Activated CD4-positive, alpha-beta T cell treated with anti-CD3 and anti-CD28 coated beads, Interleukin-2, amount 10 ng/mL, durations not matched to agents 7 days and 5 days (primary cell): ENCODE measurements around the gene PLK2. TPM values are rescaled to one million over a fixed set of nuclear protein-coding genes. Genes with fewer than 3 reads are reported as not detected.

Experiments used
- CTCF ChIA-PET: fragments of 350-600 bp; sonication (Branson Sonifier 250); formaldehyde crosslinking; loops from one replicate; lab custom pipeline; 2021; ENCODE audit warnings: antibody characterized with exemption; lab: Charles Lee
- POLR2A ChIA-PET: fragments of 350-600 bp; sonication (Branson Sonifier 250); formaldehyde crosslinking; loops from one replicate; lab custom pipeline; 2021; ENCODE audit warnings: antibody characterized with exemption; lab: Charles Lee
- DNase-seq: peaks from one replicate; pipeline ENCODE4 v3.0.0-alpha.2; 2020
- H3K27ac Mint-ChIP-seq: one replicate; pipeline ENCODE4 v1.8.0; 2021; ENCODE audit warnings: mild to moderate bottlenecking, moderate library complexity, mixed read lengths
- H3K27me3 Mint-ChIP-seq: one replicate; pipeline ENCODE4 v1.8.0; 2021; ENCODE audit warnings: mixed read lengths
- H3K36me3 Mint-ChIP-seq: one replicate; pipeline ENCODE4 v1.8.0; 2021; ENCODE audit warnings: low read depth, mixed read lengths
- H3K4me1 Mint-ChIP-seq: one replicate; pipeline ENCODE4 v1.8.0; 2021; ENCODE audit warnings: mixed read lengths
- H3K4me3 Mint-ChIP-seq: one replicate; pipeline ENCODE4 v1.8.0; 2021; ENCODE audit warnings: mild to moderate bottlenecking, moderate library complexity, mixed read lengths
- H3K9me3 Mint-ChIP-seq: one replicate; pipeline ENCODE4 v1.8.0; 2021; ENCODE audit warnings: mixed read lengths
- total RNA-seq, 2 experiments: library from RNA; stranded (reverse); gene quantifications; one replicate each; pipeline ENCODE4 v1.2.3, GENCODE V29; 2021

PLK2 gene
- 1 to 10 TPM; 1.6 to 1.7 TPM for total RNA-seq

DNA sequence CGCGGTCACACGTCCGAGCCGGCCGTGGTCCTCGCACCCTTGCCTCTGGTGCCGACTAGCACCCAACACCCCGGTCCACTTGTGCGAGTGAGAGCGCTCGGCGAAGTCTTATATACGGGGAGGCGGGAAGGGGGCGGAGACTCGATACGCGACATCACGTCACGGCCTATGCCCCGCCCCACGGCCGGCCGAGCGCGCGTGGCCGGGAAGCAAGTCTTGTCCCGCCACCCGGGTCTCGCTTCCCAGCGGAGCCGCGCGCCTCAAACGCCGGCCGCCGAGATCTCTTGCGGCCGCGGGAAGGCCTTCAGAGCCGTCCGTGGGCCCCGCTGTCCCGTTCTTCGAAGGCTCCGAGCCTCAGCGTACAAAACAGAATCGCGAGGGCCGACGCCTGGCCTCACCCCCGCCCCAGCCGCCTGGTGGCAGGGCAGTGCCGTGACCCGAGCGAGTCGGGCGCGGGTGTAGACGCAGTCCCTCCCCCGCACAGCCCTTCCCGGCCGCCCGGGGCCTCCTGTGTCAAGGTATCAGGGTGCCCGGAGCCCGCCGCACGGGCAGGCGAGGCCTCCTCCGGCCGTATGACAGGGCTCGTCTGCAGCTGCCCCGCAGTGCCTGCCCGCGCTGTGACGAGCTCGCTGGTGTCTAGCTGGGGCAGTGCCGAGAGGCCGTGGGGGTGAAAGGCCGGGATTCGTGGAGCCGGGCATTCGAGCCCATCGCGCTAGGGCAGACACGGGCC lies at the start of gene PLK2:
PLK2 (minus strand) TSS at position 85 of the 730 bp plus-strand sequence. CDS start 127 bp downstream, outside the sequence.
- peaks cover 19% of the 10 kb centered on the region for H3K4me1 Mint-ChIP-seq
- ChIA-PET CTCF (interaction anchor here (0.7 to 2.9 kb wide), 7 partner anchors 13 to 1330 kb away, joined by 3 to 16 read pairs (median 7); no protein-coding TSS in a partner anchor), POLR2A (no interaction called here)
- peak within 1 kb of the TSS; percentile 76 for H3K4me3 Mint-ChIP-seq
- no peaks in the 10 kb centered on the region for H3K36me3 Mint-ChIP-seq
- H3K27ac Mint-ChIP-seq: peak within 1 kb of the TSS; percentile 74
- peak; percentile 87 for DNase-seq
- no peaks in the 10 kb centered on the region for H3K9me3 Mint-ChIP-seq
- H3K27me3 Mint-ChIP-seq: peaks cover 28% of the 10 kb centered on the region

DNA sequence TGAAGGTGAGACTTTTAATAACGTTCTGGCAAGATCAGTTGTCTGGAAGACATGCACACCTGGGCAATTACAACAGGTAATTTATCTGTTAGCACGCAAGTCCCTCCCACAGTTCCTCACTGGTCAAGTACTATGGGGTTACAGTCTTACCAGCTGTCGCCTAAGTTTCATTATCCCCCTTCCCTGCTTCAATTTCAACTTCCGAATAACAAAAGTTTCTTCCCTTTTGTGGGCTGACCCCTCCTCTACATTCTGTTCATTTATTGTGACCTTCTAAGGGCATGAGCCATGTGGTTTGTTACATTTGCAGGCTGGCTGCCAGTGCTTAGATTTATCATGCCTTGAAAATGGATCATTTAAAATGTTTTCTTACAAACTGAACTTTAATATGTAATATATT lies 47.8 kb upstream of the PLK2 start:
- H3K36me3 Mint-ChIP-seq: no peaks in the 10 kb centered on the region
- no peaks in the 10 kb centered on the region for H3K9me3 Mint-ChIP-seq
- peaks cover 4% of the 10 kb centered on the region for H3K27me3 Mint-ChIP-seq
- CTCF ChIA-PET: no interaction called here
- H3K4me3 Mint-ChIP-seq: no peak overlapping the region
- no peak for DNase-seq
- H3K4me1 Mint-ChIP-seq: no peaks in the 10 kb centered on the region
- no peak overlapping the region for H3K27ac Mint-ChIP-seq
- POLR2A ChIA-PET: no interaction called here

DNA sequence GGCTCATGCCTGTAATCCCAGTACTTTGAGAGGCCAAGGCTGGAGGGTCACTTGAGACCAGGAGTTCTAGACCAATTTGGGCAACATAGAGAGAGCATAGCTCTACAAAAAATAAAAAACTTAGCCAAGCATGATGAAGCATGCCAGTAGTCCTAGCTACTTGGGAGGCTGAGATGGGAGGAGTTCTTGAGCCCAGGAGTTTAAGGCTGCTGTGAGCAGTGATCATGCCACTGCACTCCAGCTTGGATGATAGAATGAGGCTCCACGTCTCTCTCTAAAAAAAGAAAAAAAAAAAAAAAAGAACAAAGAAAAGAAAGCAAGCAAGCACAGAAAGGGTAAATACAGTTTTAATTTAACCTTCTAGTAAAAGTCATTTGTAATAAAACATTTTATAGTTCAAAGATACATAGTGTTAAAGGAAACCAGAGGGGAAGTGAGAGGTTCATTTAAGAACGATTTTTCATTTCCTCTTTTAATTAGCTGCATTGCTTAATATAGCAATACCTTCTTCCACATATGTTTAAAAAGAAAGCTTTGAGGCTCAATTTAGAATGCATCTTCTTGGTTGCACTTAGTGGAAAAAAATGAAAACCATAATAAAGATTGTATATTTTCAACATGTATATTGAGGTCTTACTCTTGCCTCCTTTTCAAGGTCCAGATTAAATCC lies 46.2 kb upstream of the PLK2 start:
- CTCF ChIA-PET: interaction anchor here (1.0 kb wide), 1 partner anchor 12 kb away, joined by 4 read pairs; no protein-coding TSS in a partner anchor
- no peak overlapping the region for H3K4me3 Mint-ChIP-seq

DNA sequence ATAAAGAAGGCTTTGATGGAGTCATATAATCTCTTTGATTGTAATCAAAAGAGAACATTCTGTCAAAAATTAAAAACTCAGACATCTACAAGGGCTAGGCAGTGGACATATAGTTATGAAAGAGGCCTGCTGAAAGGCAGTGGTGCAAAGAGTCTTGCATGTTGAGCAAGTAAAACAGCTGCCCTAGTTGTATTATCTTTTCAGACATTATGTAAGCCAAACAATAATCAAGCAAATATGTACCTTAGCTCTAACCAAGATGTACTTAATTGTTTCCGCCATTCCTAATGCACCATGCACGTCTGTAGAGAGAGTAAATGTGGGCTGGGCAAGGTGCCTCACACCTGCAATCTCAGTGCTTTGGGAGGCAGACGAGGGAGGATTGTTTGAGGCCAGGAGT lies 45.6 kb upstream of the PLK2 start:
- Mint-ChIP-seq H3K27me3 (peaks cover 4% of the 10 kb centered on the region), H3K4me3 (no peak overlapping the region), H3K27ac (no peak overlapping the region), H3K36me3 (no peaks in the 10 kb centered on the region), H3K9me3 (no peaks in the 10 kb centered on the region), H3K4me1 (no peaks in the 10 kb centered on the region)
- DNase-seq: no peak
- ChIA-PET CTCF (interaction anchor here (1.0 kb wide), 1 partner anchor 11 kb away, joined by 4 read pairs; no protein-coding TSS in a partner anchor), POLR2A (no interaction called here)

More for the DNA sequence above, 46.2 kb upstream of the PLK2 start:
- H3K9me3 Mint-ChIP-seq: no peaks in the 10 kb centered on the region
- no peaks in the 10 kb centered on the region for H3K4me1 Mint-ChIP-seq
- H3K27ac Mint-ChIP-seq: no peak overlapping the region
- no peak for DNase-seq
- POLR2A ChIA-PET: no interaction called here
- H3K36me3 Mint-ChIP-seq: no peaks in the 10 kb centered on the region
- peaks cover 4% of the 10 kb centered on the region for H3K27me3 Mint-ChIP-seq

DNA sequence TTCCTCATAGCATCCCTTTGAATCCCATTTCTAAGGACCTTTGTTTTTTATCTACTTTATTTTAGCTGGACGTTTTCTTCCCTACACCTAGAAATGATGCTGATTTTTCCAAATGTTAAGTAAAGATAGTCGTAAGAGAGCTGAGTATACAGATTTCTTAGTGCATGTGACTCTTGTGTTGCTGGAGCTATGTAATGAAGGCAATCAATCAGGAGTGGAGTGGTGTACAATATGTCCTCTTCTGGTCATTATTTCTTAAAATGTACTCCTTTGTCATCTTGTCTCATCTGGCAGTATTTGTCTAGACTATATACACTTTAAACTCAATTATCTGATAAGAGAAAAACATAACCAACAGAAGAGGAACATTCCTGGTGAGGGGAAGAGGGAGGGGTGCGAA lies 44.9 kb upstream of the PLK2 start:
- no peaks in the 10 kb centered on the region for H3K9me3 Mint-ChIP-seq
- CTCF ChIA-PET: no interaction called here
- H3K27ac Mint-ChIP-seq: no peak overlapping the region
- no peaks in the 10 kb centered on the region for H3K36me3 Mint-ChIP-seq
- H3K27me3 Mint-ChIP-seq: peaks cover 4% of the 10 kb centered on the region
- no peak overlapping the region for H3K4me3 Mint-ChIP-seq
- POLR2A ChIA-PET: no interaction called here
- H3K4me1 Mint-ChIP-seq: peaks cover 5% of the 10 kb centered on the region
- DNase-seq: no peak

DNA sequence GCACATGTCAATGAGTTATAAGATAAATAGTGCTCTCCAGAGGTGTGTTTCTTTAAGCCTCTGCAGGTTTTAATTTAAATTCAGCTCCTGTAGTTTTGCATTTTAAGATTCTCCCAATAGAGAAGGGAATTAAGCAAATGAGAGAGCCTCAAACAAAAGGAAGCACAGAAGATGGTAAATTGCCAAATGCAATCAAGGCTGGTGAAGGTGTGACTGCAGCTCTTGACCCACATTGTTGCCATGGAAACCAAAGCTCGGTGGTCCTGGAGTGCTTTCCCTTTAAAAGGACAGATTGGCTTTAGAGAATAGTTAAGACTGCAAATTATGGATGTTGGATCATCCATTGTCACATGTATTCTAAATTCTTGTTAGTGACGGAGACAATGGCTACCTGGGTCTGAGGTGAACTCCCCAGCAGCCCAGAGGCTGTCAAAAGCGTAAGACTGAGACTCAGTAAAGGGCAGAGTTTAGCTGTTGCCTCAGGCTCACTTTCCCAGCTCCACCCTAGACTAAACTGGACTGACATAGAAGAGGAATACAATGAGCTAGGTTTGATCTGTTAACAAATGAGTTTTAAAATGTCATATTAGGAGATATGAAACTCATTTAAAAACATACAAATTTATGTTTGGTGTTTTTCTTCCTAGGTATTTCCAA lies 43.6 kb upstream of the PLK2 start:
- peaks cover 5% of the 10 kb centered on the region for H3K27me3 Mint-ChIP-seq
- ChIA-PET POLR2A (no interaction called here), CTCF (interaction anchor here (0.6 kb wide), 1 partner anchor 89 kb away, joined by 4 read pairs; no protein-coding TSS in a partner anchor)
- DNase-seq: no peak
- H3K4me1 Mint-ChIP-seq: peaks cover 7% of the 10 kb centered on the region
- H3K27ac Mint-ChIP-seq: no peak overlapping the region
- no peak overlapping the region for H3K4me3 Mint-ChIP-seq
- no peaks in the 10 kb centered on the region for H3K36me3 Mint-ChIP-seq
- H3K9me3 Mint-ChIP-seq: no peaks in the 10 kb centered on the region

DNA sequence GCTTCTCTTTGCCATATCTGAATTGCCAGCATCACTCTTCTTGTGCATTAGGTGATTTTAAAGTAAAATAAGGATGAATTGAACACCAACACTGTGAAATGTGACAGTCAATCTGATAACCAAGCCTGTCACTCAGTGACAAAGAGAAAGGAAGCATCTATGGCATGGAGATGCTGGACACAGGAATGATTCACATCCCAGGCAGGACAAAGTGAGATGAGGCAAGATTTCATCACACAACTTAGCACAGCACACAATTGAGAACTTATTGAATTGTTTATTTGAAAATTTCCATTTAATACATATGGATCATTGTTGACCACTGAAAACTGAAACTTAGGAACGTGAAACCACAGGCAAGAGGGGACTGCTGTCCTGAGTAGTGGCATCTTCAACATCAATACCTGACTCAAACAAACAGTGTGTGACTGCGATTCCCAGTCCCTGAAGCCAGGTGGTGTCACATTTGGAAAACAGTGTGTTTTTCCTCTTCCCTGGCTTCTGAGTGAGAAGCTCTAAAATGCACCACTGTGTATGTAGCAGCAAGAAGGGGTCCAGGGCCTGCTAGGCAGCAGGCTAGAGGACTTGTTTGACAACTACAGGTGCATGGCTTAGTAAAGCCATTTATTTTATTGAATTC lies 42.0 kb upstream of the PLK2 start:
- POLR2A ChIA-PET: no interaction called here
- Mint-ChIP-seq H3K36me3 (no peaks in the 10 kb centered on the region), H3K27me3 (peaks cover 7% of the 10 kb centered on the region), H3K9me3 (no peaks in the 10 kb centered on the region), H3K4me1 (peaks cover 7% of the 10 kb centered on the region), H3K4me3 (no peak overlapping the region), H3K27ac (no peak overlapping the region)
- DNase-seq: no peak
- CTCF ChIA-PET: no interaction called here

DNA sequence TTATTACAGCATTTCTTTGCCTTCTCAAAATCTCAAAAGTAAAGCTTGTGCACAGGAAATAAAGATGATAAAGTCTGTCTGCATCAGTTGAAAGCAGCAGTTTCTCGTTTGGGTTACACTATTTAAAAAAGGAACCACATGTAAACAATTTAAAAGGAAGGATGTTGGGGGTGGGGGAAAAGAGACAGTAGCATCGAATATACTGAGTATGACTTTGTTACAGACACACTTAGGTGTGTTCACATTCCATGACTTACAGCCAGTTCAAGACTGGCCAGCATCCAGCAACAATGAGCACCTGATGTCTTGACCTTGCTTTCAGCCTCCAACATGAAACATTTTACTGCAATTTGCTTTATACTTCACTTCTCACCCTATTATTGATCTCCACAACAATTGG lies 40.1 kb upstream of the PLK2 start:
- H3K36me3 Mint-ChIP-seq: no peaks in the 10 kb centered on the region
- ChIA-PET POLR2A (no interaction called here), CTCF (interaction anchor here (1.1 kb wide), 1 partner anchor 10 kb away, joined by 3 read pairs; no protein-coding TSS in a partner anchor)
- H3K27ac Mint-ChIP-seq: no peak overlapping the region
- no peaks in the 10 kb centered on the region for H3K9me3 Mint-ChIP-seq
- H3K27me3 Mint-ChIP-seq: peaks cover 4% of the 10 kb centered on the region
- H3K4me3 Mint-ChIP-seq: no peak overlapping the region
- DNase-seq: no peak
- peaks cover 7% of the 10 kb centered on the region for H3K4me1 Mint-ChIP-seq

DNA sequence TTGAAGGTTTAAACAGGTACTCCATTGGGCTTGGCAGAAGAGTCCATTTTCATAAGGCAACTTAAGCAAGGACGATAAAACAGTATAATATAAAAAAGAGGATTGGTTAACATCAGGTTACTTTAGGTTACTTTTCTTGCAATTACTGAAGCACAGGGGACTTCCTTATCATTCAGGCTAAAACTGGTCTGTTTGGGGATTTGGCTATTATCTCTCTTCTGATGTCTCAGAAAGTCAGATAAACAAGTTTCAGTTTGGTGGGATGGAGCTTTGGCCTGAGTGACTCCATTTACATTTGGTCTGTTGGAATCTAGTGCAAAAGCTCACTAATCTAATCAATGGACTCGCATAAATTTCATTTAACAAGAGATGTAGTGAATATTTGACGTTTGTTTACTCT lies 39.3 kb upstream of the PLK2 start:
- H3K4me1 Mint-ChIP-seq: peaks cover 7% of the 10 kb centered on the region
- H3K9me3 Mint-ChIP-seq: no peaks in the 10 kb centered on the region
- no peak overlapping the region for H3K4me3 Mint-ChIP-seq
- peaks cover 4% of the 10 kb centered on the region for H3K27me3 Mint-ChIP-seq
- ChIA-PET POLR2A (no interaction called here), CTCF (interaction anchor here (1.1 kb wide), 1 partner anchor 10 kb away, joined by 3 read pairs; no protein-coding TSS in a partner anchor)
- no peak overlapping the region for H3K27ac Mint-ChIP-seq
- DNase-seq: no peak
- no peaks in the 10 kb centered on the region for H3K36me3 Mint-ChIP-seq

DNA sequence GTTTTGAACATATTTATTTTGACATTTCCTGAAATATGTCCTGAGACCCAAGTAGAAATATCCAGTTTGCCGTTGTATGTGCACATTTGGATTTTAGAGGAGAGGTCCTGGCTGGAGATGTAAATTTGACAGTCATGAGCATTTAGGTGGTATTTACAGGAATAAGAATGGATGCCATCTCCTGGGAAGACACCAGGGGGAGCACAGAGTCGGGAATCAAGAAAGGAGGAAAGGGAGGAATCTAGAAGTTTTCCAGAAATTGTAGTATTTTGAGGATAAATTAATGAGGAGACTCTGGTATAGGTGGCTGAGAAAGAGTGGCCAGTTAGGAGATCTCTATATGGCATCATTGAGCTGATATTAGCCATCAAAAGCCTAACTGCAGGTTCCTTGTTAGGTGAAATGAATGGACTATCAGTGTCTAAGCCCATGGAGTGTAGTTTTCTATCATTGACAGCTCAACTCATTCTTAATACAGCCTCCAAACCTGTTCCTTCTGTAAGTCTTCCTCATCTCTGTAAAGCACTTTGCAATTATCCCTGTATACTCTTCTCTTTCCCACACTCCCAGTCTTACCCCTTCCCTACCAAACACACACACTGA lies 38.6 kb upstream of the PLK2 start:
- POLR2A ChIA-PET: no interaction called here
- DNase-seq: no peak
- H3K36me3 Mint-ChIP-seq: no peaks in the 10 kb centered on the region
- H3K4me3 Mint-ChIP-seq: no peak overlapping the region
- peaks cover 7% of the 10 kb centered on the region for H3K4me1 Mint-ChIP-seq
- no peaks in the 10 kb centered on the region for H3K9me3 Mint-ChIP-seq
- CTCF ChIA-PET: interaction anchor here (1.1 kb wide), 1 partner anchor 12 kb away, joined by 3 read pairs; no protein-coding TSS in a partner anchor
- peaks cover 6% of the 10 kb centered on the region for H3K27me3 Mint-ChIP-seq
- H3K27ac Mint-ChIP-seq: no peak overlapping the region

DNA sequence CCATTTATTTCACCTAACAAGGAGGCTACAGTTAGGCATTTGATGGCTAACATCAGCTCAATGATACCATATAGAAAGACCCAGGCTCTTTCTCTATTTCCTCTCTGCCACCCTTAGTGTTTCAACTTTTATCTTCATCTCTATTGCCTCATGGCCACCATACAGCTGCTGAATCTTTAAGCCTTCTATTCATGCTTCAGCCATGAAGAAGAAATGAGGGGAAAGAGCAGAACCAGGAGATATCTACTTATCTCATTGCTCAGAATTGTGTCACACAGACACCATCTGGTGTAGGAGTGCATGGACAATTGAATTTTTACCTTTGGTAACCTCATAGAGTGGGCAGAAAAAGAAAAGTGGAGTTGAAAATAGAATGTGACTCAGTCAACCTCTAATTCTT lies 38.0 kb upstream of the PLK2 start:
- Mint-ChIP-seq H3K27me3 (peaks cover 6% of the 10 kb centered on the region), H3K36me3 (no peaks in the 10 kb centered on the region), H3K4me3 (no peak overlapping the region), H3K9me3 (no peaks in the 10 kb centered on the region), H3K4me1 (peaks cover 7% of the 10 kb centered on the region), H3K27ac (no peak overlapping the region)
- ChIA-PET CTCF (interaction anchor here (1.1 kb wide), 1 partner anchor 12 kb away, joined by 3 read pairs; no protein-coding TSS in a partner anchor), POLR2A (no interaction called here)
- no peak for DNase-seq

DNA sequence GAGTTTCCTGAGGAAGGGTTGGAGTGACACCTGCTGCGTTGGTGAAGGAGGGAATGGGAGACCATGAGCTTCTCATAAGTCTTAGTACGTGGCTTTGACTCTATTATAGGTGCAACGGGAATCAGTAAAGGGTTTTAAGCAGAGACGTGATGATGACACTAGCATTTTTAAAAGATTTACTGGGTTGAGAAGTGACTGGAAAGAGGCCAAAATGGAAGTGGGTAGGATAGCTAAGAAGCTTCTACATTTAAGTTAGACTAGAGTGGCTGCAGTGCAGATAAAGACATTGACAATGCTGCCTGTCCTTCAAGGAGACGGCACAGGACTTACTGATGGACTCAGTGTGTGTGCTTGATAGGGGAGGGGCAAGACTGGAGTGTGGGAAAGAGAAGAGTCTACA lies 37.5 kb upstream of the PLK2 start:
- POLR2A ChIA-PET: no interaction called here
- no peak for DNase-seq
- no peak overlapping the region for H3K4me3 Mint-ChIP-seq
- H3K27ac Mint-ChIP-seq: no peak overlapping the region
- no peaks in the 10 kb centered on the region for H3K9me3 Mint-ChIP-seq
- peaks cover 6% of the 10 kb centered on the region for H3K27me3 Mint-ChIP-seq
- H3K4me1 Mint-ChIP-seq: peaks cover 7% of the 10 kb centered on the region
- H3K36me3 Mint-ChIP-seq: no peaks in the 10 kb centered on the region
- CTCF ChIA-PET: no interaction called here
